Stimulated activated naive CD4-positive, alpha-beta T cell treated with Interleukin-2 at 50 U/mL for 16 hours (primary cell): ENCODE results near the gene TBC1D9.

Experiments
- DNase-seq: peaks from one replicate; lab custom pipeline; 2025; lab: John Stamatoyannopoulos, UW

TBC1D9 gene

DNA sequence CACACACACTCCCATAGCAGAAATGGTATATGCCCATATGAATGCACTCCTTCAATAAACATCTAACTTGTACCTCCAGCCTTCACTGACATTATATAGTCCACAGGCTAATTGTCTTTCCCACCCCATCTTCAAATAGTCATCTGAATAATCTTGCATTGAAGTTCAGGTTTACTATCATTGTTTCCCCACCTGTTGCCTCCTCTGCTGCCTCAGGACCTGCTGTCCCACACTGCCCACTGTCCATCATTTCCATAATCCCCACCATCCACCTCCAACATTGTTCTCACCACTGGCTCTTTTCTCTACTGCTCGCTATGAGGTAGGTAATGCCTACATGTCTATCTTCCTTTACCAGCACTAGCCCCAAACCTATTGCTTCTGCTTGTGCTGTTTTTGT, 66.1 kb downstream of the TBC1D9 start:
- no peak for DNase-seq

DNA sequence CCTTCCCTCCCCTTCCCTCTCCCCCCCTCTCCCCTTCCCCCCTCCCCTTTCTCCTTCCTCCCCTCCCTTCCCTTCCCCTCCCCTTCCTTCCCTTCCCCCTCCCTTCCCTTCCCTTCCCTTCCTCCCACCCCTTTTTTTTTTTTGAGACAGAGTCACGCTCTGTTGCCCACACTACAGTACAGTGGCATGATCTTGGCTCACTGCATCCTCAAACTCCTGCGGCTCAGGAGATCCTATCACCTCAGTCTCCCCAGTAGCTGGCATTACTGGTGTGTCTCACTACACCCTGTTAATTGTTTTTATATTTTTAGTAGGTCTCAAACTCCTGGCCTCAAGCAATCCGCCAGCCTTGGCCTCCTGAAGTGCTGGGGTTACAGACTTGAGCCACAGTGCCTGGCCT, 66.6 kb downstream of the TBC1D9 start:
- no peak for DNase-seq

DNA sequence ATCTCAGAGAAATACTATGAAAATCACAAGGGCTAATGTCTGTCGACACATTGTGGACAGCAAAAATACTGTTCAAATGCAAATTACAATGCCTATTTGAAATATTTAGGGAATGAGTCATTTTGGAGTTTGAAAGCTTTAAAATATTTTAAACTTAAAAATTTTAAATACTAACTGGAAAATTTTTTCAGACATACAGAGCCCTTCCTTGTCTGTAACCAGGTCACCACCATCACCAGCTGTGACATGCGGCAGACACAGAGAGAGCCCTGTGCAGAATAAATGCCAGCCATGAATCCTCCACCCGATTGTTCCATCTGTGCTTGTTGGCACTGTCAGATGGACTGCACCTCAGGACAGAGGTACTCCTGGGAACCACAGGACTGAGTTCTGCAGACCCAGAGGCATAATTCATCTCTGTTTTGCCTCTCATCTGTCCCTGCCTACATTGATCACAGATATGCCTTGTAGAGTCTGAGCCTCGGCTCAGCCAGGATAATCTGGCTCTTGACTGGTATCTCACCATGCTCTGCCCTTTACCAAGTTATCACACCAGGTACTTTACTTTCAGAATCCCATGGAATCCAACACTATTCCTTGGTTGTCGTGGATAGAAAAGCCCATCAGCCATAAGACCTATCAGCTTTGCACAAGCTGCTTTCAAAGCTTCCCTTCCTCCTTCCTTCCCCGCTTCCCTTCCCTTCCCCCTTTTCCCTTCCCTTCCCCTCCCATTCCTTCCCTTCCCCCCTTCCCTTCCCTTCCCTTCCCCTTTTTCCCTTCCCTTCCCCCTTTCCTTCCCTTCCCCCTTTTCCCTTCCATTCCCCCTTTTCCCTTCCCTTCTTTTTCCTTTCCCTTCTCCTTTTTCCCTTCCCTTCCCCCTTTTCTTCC, 67.2 kb downstream of the TBC1D9 start:
- no peak for DNase-seq

DNA sequence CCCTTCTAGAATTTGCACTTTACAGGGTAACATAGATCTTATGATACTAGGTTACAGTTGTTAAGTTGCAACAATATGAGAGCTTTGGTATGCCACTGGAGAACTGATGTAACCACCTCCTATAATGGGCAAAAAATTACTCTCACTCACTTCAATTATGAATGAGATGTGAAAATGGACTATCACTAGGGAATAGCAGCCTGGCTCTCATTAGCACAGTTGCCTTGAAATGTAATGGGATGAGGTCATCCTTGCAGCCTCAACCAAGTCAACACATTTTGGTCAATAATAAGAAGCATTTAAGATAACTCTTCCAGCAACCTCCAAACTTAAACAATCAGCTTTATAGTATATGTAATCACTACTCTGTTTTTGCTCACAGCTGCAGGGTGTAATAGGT, 69.4 kb downstream of the TBC1D9 start:
- DNase-seq, result no peak

DNA sequence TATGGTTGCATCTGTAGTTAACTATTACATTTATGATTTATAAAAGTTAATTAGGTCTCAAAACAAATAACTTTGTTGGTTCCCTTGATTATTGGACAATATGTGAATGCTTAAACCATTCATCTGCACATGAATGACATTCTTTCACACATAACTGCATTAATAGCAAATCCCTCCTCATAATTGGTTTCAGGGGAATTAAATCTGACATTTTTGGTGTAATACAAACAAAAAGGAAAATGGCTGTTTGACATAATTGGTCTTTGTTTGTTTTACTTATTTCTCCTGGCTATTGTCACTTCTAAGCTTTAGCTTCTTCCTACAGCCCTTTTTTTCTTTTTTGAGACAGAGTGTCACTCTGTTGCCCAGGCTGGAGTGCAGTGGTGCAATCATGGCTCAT, 71.9 kb downstream of the TBC1D9 start:
- no peak for DNase-seq

DNA sequence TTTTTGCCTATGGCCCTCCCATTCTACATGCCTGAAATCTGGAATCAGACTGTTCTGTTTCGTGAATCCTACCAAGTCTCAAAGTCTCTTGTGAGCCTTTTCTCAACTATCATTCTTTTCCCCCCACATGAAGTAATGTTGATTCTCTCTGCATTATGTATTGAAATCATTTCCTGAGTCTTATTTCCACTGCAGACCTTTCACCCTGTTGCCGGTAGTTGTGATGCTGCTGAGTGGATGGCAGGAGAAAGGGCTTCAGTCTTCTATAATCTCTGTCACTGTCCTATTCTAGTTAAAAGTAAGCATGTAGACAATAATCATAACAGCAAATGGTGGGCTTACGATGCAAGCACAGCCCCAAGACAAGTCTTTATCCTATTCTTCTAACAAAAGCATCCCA, 75.0 kb downstream of the TBC1D9 start:
- DNase-seq, result no peak

DNA sequence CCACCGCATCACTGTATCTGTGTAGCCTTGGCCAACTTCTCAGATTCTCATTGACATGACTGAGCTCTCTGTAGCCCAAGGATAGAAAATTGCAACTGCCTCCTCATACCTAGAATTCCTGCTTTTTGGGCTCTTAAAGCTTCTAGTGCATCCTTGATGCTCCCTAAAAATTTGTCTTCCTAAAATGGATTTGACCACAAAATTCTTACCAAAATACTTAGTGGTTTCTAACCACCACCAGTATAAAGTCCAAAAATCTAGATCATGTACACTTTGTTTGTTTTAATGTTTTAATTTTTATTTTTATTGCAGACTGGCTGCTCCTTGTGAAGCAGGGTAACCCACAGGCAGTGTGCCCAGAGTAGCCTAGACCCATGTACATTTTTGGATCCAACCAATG, 75.5 kb downstream of the TBC1D9 start:
- DNase-seq, result no peak

DNA sequence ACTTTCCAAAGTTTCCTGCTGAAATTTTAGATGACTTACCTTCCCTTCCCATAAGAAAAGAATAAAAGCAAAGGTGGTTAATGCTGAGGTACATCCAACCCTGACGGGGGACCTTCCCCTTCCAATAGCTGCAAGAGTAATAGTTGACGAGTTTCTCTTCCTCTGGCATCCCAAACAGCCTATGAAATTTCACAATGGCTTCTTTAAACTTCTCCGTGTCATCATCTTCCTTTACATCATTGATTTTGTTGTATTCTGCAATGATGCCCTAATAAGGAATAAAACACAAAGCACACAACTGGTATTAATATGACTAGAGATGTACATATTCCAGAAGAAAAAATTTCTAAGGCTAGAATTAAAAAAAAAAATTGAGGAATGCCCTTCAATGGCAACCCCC, 76.6 kb downstream of the TBC1D9 start:
- no peak for DNase-seq

DNA sequence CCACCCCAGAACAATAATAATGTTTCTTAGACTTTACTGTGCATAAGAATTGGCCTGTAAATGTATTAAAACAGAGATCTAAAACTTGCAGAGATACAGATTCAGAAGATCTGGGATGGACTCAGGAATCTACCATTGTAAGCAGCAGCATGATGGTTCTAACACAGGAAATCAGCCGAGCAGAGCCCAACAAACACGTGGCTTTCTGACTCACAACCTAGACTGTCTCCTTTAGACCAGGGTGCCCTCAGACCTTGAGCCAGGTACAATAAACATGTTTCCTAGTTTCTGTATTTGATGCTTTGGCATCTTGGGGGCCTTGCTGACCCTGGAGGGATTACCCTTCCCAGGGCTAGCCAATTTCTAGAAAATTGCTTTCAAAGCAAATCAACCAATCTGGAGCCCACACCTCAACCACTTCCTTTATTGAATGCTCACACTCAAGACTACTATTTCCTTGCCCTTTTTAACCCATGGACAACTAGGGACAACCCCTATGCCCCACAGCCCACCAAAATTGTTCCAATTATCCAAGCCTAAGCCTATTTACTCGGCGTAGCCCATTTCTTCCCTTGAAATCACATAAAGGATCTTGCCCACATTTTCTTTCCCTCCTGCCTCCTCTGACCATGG, 80.5 kb downstream of the TBC1D9 start:
- DNase-seq, result no peak

DNA sequence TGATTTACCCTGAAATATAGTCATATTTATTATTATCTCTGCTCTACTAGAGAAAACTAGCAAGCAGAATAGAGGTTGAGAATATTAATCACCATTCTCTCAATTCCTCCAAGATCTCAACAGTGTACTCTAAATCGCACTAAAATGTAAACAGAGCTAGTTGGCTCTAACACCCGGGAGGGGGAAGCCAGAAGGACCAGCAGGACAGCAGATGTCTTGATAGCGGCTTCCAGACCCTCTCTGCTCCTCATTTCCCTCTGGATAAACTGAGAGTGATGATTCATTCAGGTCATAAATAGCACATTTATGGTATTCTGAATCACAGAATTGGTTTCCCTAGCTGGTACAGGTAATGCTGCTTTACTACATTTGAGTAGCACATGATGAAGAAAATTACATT, 82.5 kb downstream of the TBC1D9 start:
- DNase-seq, result no peak

DNA sequence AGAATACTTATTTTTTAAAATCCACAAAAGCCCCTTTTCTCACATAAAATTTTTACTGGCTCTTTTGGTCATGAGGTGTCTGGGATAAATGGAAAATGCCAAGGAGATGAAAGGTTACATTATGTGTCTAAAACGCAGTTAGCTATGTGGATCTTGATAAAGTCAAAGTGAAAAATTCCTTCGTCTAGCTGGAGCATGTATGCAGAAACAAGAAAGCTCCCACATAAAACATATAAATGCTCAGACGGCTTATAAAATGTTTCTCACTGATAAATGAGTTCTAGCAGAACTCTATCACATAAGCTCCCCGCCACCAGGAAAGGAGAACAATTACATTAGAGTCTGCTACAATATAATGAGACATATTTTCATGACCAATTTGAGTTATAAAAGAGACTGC, 83.8 kb downstream of the TBC1D9 start:
- no peak for DNase-seq

DNA sequence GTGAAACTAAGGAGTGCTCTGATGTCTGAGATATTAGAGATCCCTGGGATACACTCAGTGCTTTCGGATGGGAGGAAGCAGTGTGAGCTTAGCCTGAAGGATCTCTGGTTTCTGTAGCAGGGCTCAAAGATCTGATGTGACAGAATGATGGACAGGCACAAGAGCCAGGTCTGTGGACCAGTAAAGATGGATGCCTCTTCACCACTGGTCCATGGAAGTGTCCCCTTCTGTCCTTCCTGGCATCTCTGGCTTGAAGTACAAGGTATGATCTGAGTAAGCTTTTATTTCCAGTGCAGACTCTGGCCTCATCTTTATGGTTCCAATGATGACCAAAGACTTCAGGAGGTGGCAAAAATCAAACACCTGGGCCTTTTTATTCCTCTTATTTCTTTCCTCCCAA, 88.1 kb downstream of the TBC1D9 start:
- DNase-seq, result no peak

DNA sequence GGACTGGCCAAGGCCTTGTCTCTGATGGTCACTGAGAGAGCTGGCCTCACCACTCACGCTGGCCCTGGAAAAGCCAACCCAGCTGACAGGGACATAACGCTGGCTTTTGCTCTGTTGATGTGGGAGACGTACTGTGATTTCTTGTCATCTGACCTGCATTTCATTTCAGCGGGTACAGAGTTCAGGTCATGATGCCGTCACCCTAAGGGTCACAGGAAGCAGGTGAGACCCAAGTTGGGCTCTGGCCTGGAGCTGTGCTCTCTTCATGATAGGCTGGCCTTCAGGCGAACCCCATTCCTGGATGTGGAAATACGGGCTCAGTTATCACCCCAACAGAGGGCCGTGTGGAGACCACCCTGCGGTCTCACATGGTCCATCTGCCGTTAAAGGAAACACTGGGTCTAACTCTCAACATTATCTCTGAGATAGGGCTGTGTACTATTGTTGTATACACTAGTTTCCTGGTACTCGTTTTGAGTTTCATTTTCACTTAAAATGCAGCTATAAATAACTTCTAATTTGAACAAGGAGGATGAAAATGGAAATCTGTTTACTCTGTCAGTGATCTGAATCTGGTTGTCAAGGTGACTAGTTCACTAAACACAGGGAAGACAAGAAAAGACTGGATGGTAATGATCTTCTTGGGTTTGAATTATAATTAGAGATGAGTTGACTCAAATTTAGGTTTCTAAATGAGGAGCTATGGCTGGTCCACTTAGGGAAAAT, 89.1 kb downstream of the TBC1D9 start:
- DNase-seq, result no peak

DNA sequence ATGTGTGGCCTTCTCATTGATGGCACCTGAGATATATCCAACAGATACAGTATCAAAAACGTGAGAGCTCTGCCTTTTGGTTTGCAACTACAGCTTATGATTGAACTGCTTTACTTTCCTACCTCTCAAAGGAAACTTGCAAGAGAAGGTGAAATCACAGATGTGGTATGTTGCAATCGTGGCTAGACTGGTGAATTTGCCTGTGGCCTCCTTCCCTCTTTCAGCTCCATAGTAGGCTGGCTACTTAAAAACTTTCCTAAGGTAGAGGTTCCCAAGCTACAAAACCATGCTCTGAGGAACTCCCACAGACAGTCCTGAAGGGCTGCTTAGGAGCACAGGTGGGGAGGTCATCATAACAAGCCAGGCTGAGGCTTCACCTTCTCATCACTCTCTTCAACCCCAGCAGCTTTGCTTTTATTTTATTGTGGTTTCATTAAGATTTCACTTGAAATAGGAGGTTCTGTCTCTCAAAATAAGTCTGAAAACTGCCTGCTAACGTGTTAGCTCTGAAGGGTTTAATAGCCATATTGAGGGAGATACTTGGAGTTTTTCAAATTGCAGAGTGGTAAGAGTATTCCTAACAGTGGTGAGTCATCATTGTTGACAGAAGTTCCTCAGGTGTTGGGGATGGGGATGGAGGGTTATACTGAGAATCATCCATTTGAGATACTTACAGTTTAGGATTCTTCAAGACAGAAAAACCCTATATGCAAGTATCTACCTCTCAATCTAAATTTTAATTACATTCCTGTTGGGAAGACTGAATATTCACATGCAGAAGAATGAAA, 93.9 kb downstream of the TBC1D9 start:
- DNase-seq, result no peak

DNA sequence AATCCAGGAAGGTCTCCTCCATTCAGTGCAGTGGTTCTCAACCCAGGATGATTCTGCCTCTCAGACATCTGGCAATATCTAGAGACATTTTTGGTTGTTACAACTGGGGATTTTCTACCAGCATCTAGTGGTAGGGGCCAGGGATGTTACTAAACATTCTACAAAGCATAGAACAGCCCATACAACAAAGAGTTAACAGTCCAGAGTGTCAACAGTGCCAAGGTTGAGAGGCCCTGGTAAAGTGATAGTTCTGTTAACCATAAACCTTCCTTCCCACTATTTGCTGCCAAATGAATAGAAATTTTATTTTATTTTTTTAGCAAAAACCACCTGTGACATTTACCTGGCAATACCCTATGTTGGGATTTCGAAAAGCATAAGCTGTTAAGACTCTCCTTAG, 94.6 kb downstream of the TBC1D9 start:
- no peak for DNase-seq

DNA sequence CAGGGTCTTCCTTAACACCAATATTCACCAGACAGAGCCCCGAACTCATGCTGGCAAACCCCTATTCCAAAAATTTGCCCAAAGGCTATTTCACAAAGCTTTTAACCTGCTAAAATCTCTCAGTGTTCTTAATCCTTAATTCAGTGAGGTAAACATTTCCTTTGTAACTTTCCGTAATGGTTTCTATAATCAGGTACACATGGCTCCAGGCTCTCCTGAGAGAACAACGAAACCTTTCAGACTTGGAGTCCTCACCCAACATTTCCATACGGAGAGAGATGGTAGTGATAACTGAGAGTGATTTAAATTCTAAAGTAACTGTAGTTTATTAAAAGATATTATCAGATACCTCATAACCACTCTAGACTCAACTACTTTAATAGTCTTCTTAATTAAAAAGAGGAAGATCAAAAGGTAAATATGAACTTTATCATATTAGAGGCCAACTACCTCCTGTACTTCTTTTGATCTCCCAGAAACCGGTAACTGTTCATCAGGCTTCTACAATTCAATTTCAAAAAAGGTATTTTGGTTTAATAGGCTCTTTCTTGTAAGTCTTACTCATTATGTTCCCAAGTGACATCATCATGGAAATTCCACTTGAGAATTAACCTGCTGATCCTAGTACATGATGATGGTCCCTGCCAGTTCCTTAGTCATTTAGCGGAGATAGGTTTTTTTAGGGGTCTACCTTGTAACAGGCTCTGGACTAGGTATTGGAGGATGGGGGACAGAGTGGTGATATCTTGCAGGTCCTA, 96.1 kb downstream of the TBC1D9 start:
- no peak for DNase-seq

DNA sequence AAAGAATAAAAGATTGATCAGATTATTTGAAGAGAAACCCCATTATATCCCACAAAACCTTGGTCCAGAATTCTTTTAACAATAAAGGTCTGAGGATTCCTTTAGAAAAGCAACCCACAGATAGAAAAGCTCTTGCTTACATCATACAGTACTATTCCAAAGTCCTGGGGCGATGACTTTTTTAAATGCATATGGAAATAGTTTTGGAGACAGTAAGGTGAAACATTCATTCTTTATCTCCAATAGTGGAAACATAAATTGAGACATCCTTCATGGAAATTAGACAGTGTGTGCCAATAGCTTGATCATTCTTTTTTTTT, 101.7 kb downstream of the TBC1D9 start:
- DNase-seq, result no peak

DNA sequence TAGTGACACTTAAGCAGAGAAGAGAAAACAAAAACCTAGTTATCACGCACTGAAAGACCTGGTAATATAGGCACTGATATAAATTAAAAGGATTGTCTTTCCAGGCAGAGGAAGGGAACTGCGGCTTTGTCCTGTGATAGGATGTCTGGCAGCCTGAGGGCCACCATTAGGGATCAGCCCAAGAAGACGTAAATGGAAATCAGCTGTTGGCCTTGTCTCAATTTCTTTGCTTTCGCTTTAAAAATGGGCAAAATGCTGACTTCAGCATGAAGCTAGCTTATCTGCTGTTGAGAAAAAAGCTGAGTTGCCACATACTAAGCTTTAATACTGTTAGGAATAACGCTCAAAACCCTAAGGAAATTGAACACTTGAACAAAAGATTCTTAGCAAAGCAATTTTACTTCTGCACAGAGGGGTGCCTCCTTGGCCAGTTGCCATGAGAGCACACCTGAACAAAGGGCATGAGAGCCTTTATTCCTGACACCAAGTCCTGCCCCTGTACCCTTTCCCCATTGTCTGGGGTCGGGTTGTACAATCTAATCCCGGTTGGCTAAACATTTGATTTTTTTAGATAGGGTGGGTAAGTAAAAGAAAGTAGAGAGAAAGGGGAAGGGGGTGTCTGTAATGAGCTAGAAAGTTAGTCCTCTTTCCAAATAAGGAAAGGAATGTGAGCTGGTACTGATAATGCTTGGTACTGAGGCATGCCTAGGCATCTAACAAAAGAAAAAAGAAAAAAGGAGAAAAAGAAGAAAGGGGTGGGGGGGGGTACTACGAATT, 102.3 kb downstream of the TBC1D9 start:
- DNase-seq, result no peak

DNA sequence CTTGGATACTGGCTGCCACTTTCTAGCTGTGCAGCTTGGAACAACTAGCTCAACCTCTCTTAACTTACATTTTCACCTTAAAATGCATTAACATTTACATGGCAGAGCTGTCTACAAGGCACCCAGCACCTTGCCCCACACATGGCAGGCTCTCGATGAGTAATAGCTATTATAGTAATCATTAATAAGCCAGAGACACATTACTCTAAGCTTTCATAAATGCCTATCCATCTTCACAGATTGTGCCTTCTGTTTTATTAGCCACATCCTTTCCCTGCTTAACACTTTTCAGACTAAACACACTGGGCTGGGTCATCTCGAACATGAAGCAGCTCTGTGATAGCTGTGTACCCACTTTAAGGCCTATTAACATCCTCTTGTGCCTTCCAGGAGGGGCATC, 103.6 kb downstream of the TBC1D9 start:
- DNase-seq, result no peak

DNA sequence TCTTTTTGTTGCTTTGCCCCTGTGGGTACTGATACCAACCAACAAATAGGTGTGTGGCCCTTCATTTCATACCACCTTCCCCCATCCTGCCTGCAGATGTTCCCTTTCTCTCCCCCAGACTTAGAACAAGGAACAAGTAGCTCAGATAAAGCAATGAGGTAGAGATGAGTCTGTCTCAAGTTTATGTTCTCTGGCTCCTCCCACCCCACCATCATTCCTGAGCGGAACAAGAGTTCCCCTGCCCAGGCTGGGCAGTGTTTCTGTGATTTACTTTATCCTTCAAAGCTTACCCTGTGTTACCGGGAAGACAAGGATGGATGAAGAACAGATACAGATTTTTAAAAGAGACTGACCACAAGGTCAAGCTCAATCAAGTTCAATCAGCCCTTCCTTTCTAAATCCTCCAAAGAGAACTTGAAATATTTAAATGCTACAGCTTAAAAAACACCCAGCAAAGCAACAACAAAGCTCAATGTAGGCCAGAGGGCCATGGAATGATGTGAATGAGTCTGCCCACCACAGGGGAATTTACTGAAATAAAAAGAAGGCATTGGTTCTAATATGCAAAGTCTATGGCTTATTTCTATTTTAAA, 107.4 kb downstream of the TBC1D9 start:
- DNase-seq, result no peak
